ENCODE results near the gene ASTN1. TPM values are rescaled to one million over a fixed set of nuclear protein-coding genes. Genes with fewer than 3 reads are reported as not detected.
A peak's percentile ranks its signal among the peaks of the same experiment; 100 is the strongest.

The ASTN1 gene
- total and polyA plus RNA-seq, 2 of the 4 experiments (the other 2 are of a cell fraction), result under 0.01 to 0.07 TPM

DNA sequence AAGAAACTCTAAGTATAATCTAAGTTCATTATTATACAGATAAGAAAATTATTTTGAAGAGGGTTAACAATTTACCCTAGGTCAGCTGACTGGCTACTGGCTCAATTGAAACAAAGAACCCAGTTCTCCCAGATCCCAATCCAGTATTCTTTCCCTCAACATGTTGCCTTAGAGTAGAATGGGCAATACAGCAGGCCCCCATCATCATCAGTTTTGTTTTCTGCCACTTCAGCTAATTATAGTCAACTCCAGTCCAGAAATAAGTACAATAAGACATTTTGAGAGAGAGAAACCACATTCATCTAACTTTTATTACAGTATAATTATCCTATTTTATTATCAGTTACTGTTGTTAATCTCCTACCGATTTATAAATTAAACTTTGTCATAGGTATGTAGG lies 241.2 kb downstream of the ASTN1 start:
- Histone ChIP-seq H3K27ac (ENCODE audit: insufficient read depth, low read length) (no peak overlapping the region), H2AFZ (replicated peaks; ENCODE audit: low read length, poor library complexity) (no peak overlapping the region), H4K20me1 (ENCODE audit: insufficient read depth, low read length) (no peaks in the 10 kb centered on the region), H4K8ac (ENCODE audit: low read depth in 2 of 2, low read length in 2 of 2) (no peak overlapping the region), H2BK15ac (ENCODE audit: low read depth, low read length) (no peak overlapping the region), H2BK5ac (ENCODE audit: low read depth, low read length, poor library complexity, severe bottlenecking) (no peak overlapping the region), H3K56ac (ENCODE audit: extremely low read depth, insufficient read depth, low read length) (no peak overlapping the region), H3K9me1 (ENCODE audit: insufficient read depth, low read length) (no peaks in the 10 kb centered on the region), H3K23ac (ENCODE audit: low read depth, low read length) (no peak overlapping the region), H3K4me3 (ENCODE audit: insufficient read depth, low read depth, low read length) (no peak overlapping the region), H4K91ac (ENCODE audit: insufficient read depth, low read depth, low read length) (no peak overlapping the region), H3K79me1 (ENCODE audit: low read depth in 1 of 2, low read length in 2 of 2) (no peaks in the 10 kb centered on the region), H3K9me3 (ENCODE audit: control insufficient read depth, insufficient read depth, low read length) (no peaks in the 10 kb centered on the region), H2AK9ac (replicated peaks; ENCODE audit: low read depth, low read length, poor library complexity) (no peak overlapping the region), H3K27me3 (ENCODE audit: control insufficient read depth, insufficient read depth, low read length) (no peaks in the 10 kb centered on the region), H3K14ac (replicated peaks; ENCODE audit: low read depth, low read length) (no peak overlapping the region), H4K5ac (ENCODE audit: low read depth, low read length) (no peak overlapping the region), H3K4me1 (ENCODE audit: control insufficient read depth, insufficient read depth, low read length) (no peaks in the 10 kb centered on the region), H2AK5ac (ENCODE audit: low read depth, low read length) (no peak overlapping the region), H2BK20ac (ENCODE audit: low read depth, low read length) (no peak overlapping the region), H3K4ac (ENCODE audit: low read depth, low read length) (no peak overlapping the region), H3K9ac (ENCODE audit: low read depth, low read length) (no peak overlapping the region), H3K4me2 (ENCODE audit: low read depth, low read length) (no peak overlapping the region), H3K18ac (ENCODE audit: low read depth, low read length) (no peak overlapping the region), H3K36me3 (ENCODE audit: control insufficient read depth, insufficient read depth, low read length) (no peaks in the 10 kb centered on the region), H2BK120ac (ENCODE audit: low read depth, low read length) (no peak overlapping the region)
- CTCF ChIA-PET, result no interaction called here
- WGBS, 2 experiments (ENCODE audit: extremely low coverage in 2 of 2, insufficient read length in 1 of 2), result no CpG with 5 or more reads among the region's 1 CpG
- POLR2A ChIA-PET (ENCODE audit: unreplicated experiment), result no interaction called here
- intact Hi-C loops (cut with micrococcal nuclease) (no loop called here), in situ Hi-C loops (cut with MboI; ENCODE audit: low sequenced_read_pairs) (no loop called here), dilution Hi-C loops (cut with HindIII; ENCODE audit: low sequenced_read_pairs, unreplicated experiment) (no loop called here)
- no peak for DNase-seq
- ATAC-seq (ENCODE audit: low read depth), result no peak
- BruUV-seq (replicated peaks), result no TSS peak
- TF ChIP-seq MAFK (IDR thresholded peaks at IDR 0.05; ENCODE audit: low read depth, low read length) (0 out of 2 replicates have a peak, but pooled peaks have one; percentile 16), RCOR1 (IDR thresholded peaks at IDR 0.05; ENCODE audit: insufficient replicate concordance, low read length) (no peak), CEBPB (IDR thresholded peaks at IDR 0.05; ENCODE audit: low read depth, low read length) (no peak)
- TF ChIP-seq, protein P1, sequence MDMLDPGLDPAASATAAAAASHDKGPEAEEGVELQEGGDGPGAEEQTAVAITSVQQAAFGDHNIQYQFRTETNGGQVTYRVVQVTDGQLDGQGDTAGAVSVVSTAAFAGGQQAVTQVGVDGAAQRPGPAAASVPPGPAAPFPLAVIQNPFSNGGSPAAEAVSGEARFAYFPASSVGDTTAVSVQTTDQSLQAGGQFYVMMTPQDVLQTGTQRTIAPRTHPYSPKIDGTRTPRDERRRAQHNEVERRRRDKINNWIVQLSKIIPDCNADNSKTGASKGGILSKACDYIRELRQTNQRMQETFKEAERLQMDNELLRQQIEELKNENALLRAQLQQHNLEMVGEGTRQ (IDR thresholded peaks at IDR 0.05; ENCODE audit: low read depth, low read length), result no peak

Measured in IMR-90 (cell line).